HepG2 (cell line): Measurements from ENCODE around the gene METAP1. TPM values are rescaled to one million over a fixed set of nuclear protein-coding genes. Genes with fewer than 3 reads are reported as not detected.

ENCODE experiments used
- ATAC-seq: fragments of 200-7000 bp; cut with Tn5 transposase; 3 replicates; pipeline ENCODE4 v1.9.1; 2020; ENCODE audit warnings: mild to moderate bottlenecking, moderate library complexity
- BruUV-seq: library from RNA; stranded (reverse); fragments of 400-500 nt; replicated peaks from 2 replicates; lab custom pipeline; 2021; lab: Mats Ljungman, UMichigan
- CTCF ChIA-PET: fragments of 300-600 bp; formaldehyde crosslinking; extraction: SDS; loops from one replicate; lab custom pipeline; 2021; ENCODE audit warnings: low total read pairs, inconsistent platforms, low intra/inter-chr PET ratio; lab: Yijun Ruan, JAX
- POLR2A ChIA-PET: fragments of 350-600 bp; sonication (Branson Sonifier 250); formaldehyde crosslinking; loops from one replicate; lab custom pipeline; 2020; ENCODE audit warnings: antibody characterized with exemption, inconsistent platforms; lab: Yijun Ruan, JAX
- DNase-seq: peaks from one replicate; pipeline ENCODE4 v3.0.0-alpha.2; 2015; ENCODE audit warnings: low spot score
- FAIRE-seq: peaks from 3 replicates; lab custom pipeline; 2011; peaks lifted over from hg19 to GRCh38; lab: Jason Lieb, UNC
- H2AFZ ChIP-seq: one replicate; pipeline ENCODE4 v1.6.1; 2011; ENCODE audit warnings: low read length, inconsistent platforms
- H3K27ac ChIP-seq: fragments of 300-600 bp; 3 replicates; pipeline ENCODE4 v1.8.0; 2011; ENCODE audit warnings: mixed run types, mild to moderate bottlenecking, mixed read lengths, low read length, inconsistent platforms; ENCODE audit not compliant: insufficient read depth; ENCODE audit errors: extremely low read length
- H3K27me3 ChIP-seq, 2 experiments: fragments of 200-600 bp in 1 of 2; 2 replicates in 1 of 2; 3 replicates in 1 of 2; pipeline versions ENCODE4 v1.6.0 to v1.8.0; 2011; ENCODE audit warnings: low read length in 2 of 2, mild to moderate bottlenecking in 2 of 2, moderate library complexity in 2 of 2, inconsistent platforms in 1 of 2; ENCODE audit not compliant: insufficient read depth in 2 of 2, control insufficient read depth in 1 of 2
- H3K36me3 ChIP-seq, 2 experiments: fragments of 200-600 bp in 1 of 2; replicated peaks in 1 of 2; 2 replicates in 1 of 2; 3 replicates in 1 of 2; pipeline versions ENCODE4 v1.5.1 to v1.8.0; 2011; ENCODE audit warnings: low read length in 2 of 2, inconsistent platforms in 1 of 2; ENCODE audit not compliant: insufficient read depth in 2 of 2, control insufficient read depth in 1 of 2
- H3K4me1 ChIP-seq: 2 replicates; pipeline ENCODE4 v1.5.1; 2012; ENCODE audit warnings: low read length, inconsistent platforms; ENCODE audit not compliant: insufficient read depth
- H3K4me2 ChIP-seq: 2 replicates; pipeline ENCODE4 v1.6.0; 2011; ENCODE audit warnings: low read depth, low read length, inconsistent platforms
- H3K4me3 ChIP-seq, 3 experiments: fragments of 200-600 bp in 1 of 3; sonication (generic), shearing (Covaris generic) in 1 of 3; replicated peaks in 1 of 3; 2 replicates each; pipeline ENCODE4 v1.5.1; 2011 to 2016; ENCODE audit warnings: low read length in 3 of 3, inconsistent platforms in 2 of 3, low read depth in 2 of 3, mild to moderate bottlenecking in 2 of 3, control low read depth in 1 of 3, mixed read lengths in 1 of 3; ENCODE audit not compliant: insufficient read depth in 1 of 3
- H3K79me2 ChIP-seq: one replicate; pipeline ENCODE4 v1.6.1; 2011; ENCODE audit warnings: low read length, inconsistent platforms; ENCODE audit not compliant: insufficient read depth
- H3K9ac ChIP-seq: 2 replicates; pipeline ENCODE4 v1.6.0; 2011; ENCODE audit warnings: mild to moderate bottlenecking, low read depth, low read length, inconsistent platforms; ENCODE audit not compliant: insufficient read depth
- H3K9me3 ChIP-seq: 2 replicates; pipeline ENCODE4 v1.5.1; 2012; ENCODE audit warnings: mild to moderate bottlenecking, low read length
- H4K20me1 ChIP-seq: 2 replicates; pipeline ENCODE4 v1.6.0; 2011; ENCODE audit warnings: inconsistent platforms, mild to moderate bottlenecking, low read length, moderate library complexity; ENCODE audit not compliant: insufficient read depth
- FIP1L1 ChIP-seq: fragments of 200-400 bp; formaldehyde crosslinking; IDR thresholded peaks from 2 replicates; pipeline ENCODE4 v1.6.1; 2018; ENCODE audit warnings: low read depth, mild to moderate bottlenecking, low read length, moderate library complexity, borderline replicate concordance; ENCODE audit not compliant: insufficient read depth
- GZF1 ChIP-seq: sonication (generic); formaldehyde crosslinking; IDR thresholded peaks from 2 replicates; pipeline ENCODE4 v1.5.1; 2020; ENCODE audit warnings: mild to moderate bottlenecking, missing genetic modification reagents
- MIER2 ChIP-seq: IDR thresholded peaks from 2 replicates; pipeline ENCODE4 v1.6.1; 2016; ENCODE audit warnings: missing biosample characterization, missing genetic modification reagents
- NONO ChIP-seq, 2 experiments: fragments of 450-650 bp in 1 of 2; sonication (generic) in 1 of 2; formaldehyde crosslinking in 1 of 2; IDR thresholded peaks in 1 of 2; conservative IDR thresholded peaks in 1 of 2; 2 replicates each; pipeline versions ENCODE4 v1.6.1 to v1.8.0; 2017 to 2022; ENCODE audit warnings: mild to moderate bottlenecking in 1 of 2, missing genetic modification reagents in 1 of 2, moderate library complexity in 1 of 2
- SUZ12 ChIP-seq: fragments of 150-350 bp; IDR thresholded peaks from 2 replicates; pipeline ENCODE4 v1.6.1; 2014; ENCODE audit warnings: low read depth, low read length
- TERF1 ChIP-seq: sonication (generic); formaldehyde crosslinking; IDR thresholded peaks from 2 replicates; pipeline ENCODE4 v1.8.0; 2022; ENCODE audit warnings: mild to moderate bottlenecking, missing genetic modification reagents, moderate library complexity
- TFDP2 ChIP-seq: sonication (generic); formaldehyde crosslinking; IDR thresholded peaks from 2 replicates; pipeline ENCODE4 v1.4.0; 2020; ENCODE audit warnings: missing genetic modification reagents
- ZNF501 ChIP-seq: sonication (generic); formaldehyde crosslinking; IDR thresholded peaks from 2 replicates; pipeline ENCODE4 v1.5.1; 2020; ENCODE audit warnings: mild to moderate bottlenecking, moderate library complexity, missing genetic modification reagents
- ZNF513 ChIP-seq: sonication (generic); formaldehyde crosslinking; conservative IDR thresholded peaks from 2 replicates; pipeline ENCODE4 v1.5.0; 2020; ENCODE audit warnings: missing genetic modification reagents
- ZNF577 ChIP-seq: sonication (generic); formaldehyde crosslinking; IDR thresholded peaks from 2 replicates; pipeline ENCODE4 v1.4.0; 2020; ENCODE audit warnings: mild to moderate bottlenecking, low read depth, missing genetic modification reagents, borderline replicate concordance
- ZNF672 ChIP-seq: sonication (generic); formaldehyde crosslinking; IDR thresholded peaks from 2 replicates; pipeline ENCODE4 v1.8.1; 2022; ENCODE audit warnings: missing genetic modification reagents
- ZNF790 ChIP-seq: sonication (generic); formaldehyde crosslinking; IDR thresholded peaks from 2 replicates; pipeline ENCODE4 v1.8.0; 2022; ENCODE audit warnings: missing genetic modification reagents, mild to moderate bottlenecking, borderline replicate concordance
- ZNF850 ChIP-seq: sonication (generic); formaldehyde crosslinking; conservative IDR thresholded peaks from 2 replicates; pipeline ENCODE4 v1.9.0; 2021; ENCODE audit warnings: mild to moderate bottlenecking, missing genetic modification reagents
- ZNF879 ChIP-seq: sonication (generic); formaldehyde crosslinking; IDR thresholded peaks from 2 replicates; pipeline ENCODE4 v1.8.1; 2023; ENCODE audit warnings: missing genetic modification reagents
- WGBS: methylation state at CpG from one replicate; pipeline ENCODE4 v1.1.6; 2017; ENCODE audit warnings: low lambda C conversion rate; 5-methylcytosine and 5-hydroxymethylcytosine counted together
- in situ Hi-C: cut with HindIII; loops from 2 replicates; pipeline ENCODE4 v1.10.0; 2017; ENCODE audit warnings: low pct_unique_long_range_greater_than_20kb; ENCODE audit not compliant: extremely low pct_ligation_motif_present
- intact Hi-C: fragments of 100-400 bp; cut with micrococcal nuclease; formaldehyde crosslinking; loops from one replicate; pipeline ENCODE4 v1.10.0; 2022; ENCODE audit not compliant: unreplicated experiment
- polyA plus RNA-seq, 8 experiments: library from polyadenylated mRNA; depleted of rRNA in 3 of 8; stranded (reverse) in 7 of 8; unstranded in 1 of 8; fragments of >200 nt; fragmentation: Illumina TruSeq in 4 of 8; extraction: Trizol in 4 of 8; gene quantifications; 2 replicates each; pipeline versions ENCODE4 v1.2.1 to v1.2.3, GENCODE V29; 2011 to 2016; ENCODE audit warnings: low read depth in 4 of 8, missing spikeins in 1 of 8, mixed read lengths in 1 of 8; ENCODE audit not compliant: insufficient read depth in 1 of 8
- total RNA-seq, 5 experiments: library from RNA; depleted of rRNA; stranded (reverse); fragments of >200 nt; fragmentation: Illumina TruSeq; extraction: Trizol; gene quantifications; 2 replicates each; pipeline ENCODE4 v1.2.3, GENCODE V29; 2016; ENCODE audit warnings: low read depth in 1 of 5
- TF ChIP-seq, protein P1 (sequence below): fragments of 450-650 bp; IDR thresholded peaks from 2 replicates; pipeline ENCODE4 v1.6.1; 2017; ENCODE audit warnings: mild to moderate bottlenecking
- TF ChIP-seq, protein P2 (sequence below): sonication (generic); formaldehyde crosslinking; IDR thresholded peaks from 2 replicates; pipeline ENCODE4 v1.5.0; 2020; ENCODE audit warnings: missing genetic modification reagents
- TF ChIP-seq, protein P3 (sequence below): sonication (generic); formaldehyde crosslinking; IDR thresholded peaks from 2 replicates; pipeline ENCODE4 v1.5.0; 2020; ENCODE audit warnings: mild to moderate bottlenecking, low read depth, missing genetic modification reagents, borderline replicate concordance

The METAP1 gene
- total and polyA plus RNA-seq, 2 of the 13 experiments (the other 11 are each of a cell fraction or from before 2014, with no cell fraction given): 44.9 to 53.5 TPM

- Histone ChIP-seq H3K36me3 (no peaks in the 10 kb centered on the region), H3K4me3 (no peak overlapping the region), H3K9ac (no peak overlapping the region), H4K20me1 (no peaks in the 10 kb centered on the region), H2AFZ (no peak overlapping the region), H3K27ac (no peak overlapping the region), H3K4me1 (no peaks in the 10 kb centered on the region), H3K9me3 (no peaks in the 10 kb centered on the region), H3K79me2 (no peaks in the 10 kb centered on the region), H3K4me2 (0 out of 2 replicates have a peak overlapping the region, but pooled peaks have one; percentile 15), H3K27me3 (no peaks in the 10 kb centered on the region)
- 48% methylated on average over 2 of the region's 2 CpGs for WGBS
- FAIRE-seq (no peak), ATAC-seq (no peak), DNase-seq (no peak)
- intact Hi-C loops (no loop called here), in situ Hi-C loops (no loop called here)
- ChIA-PET POLR2A (no interaction called here), CTCF (no interaction called here)
- BruUV-seq: no TSS peak
- TF ChIP-seq FIP1L1: no peak
- TF ChIP-seq ZNF672: no peak
- TF ChIP-seq, protein P1, sequence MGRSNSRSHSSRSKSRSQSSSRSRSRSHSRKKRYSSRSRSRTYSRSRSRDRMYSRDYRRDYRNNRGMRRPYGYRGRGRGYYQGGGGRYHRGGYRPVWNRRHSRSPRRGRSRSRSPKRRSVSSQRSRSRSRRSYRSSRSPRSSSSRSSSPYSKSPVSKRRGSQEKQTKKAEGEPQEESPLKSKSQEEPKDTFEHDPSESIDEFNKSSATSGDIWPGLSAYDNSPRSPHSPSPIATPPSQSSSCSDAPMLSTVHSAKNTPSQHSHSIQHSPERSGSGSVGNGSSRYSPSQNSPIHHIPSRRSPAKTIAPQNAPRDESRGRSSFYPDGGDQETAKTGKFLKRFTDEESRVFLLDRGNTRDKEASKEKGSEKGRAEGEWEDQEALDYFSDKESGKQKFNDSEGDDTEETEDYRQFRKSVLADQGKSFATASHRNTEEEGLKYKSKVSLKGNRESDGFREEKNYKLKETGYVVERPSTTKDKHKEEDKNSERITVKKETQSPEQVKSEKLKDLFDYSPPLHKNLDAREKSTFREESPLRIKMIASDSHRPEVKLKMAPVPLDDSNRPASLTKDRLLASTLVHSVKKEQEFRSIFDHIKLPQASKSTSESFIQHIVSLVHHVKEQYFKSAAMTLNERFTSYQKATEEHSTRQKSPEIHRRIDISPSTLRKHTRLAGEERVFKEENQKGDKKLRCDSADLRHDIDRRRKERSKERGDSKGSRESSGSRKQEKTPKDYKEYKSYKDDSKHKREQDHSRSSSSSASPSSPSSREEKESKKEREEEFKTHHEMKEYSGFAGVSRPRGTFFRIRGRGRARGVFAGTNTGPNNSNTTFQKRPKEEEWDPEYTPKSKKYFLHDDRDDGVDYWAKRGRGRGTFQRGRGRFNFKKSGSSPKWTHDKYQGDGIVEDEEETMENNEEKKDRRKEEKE: no peak
- no peak for TF ChIP-seq ZNF577
- no peak for TF ChIP-seq ZNF850 (CRISPR knock-in tag)
- no peak for TF ChIP-seq MIER2 (CRISPR knock-in tag)
- TF ChIP-seq TFDP2 (CRISPR knock-in tag): no peak
- TF ChIP-seq, protein P2, sequence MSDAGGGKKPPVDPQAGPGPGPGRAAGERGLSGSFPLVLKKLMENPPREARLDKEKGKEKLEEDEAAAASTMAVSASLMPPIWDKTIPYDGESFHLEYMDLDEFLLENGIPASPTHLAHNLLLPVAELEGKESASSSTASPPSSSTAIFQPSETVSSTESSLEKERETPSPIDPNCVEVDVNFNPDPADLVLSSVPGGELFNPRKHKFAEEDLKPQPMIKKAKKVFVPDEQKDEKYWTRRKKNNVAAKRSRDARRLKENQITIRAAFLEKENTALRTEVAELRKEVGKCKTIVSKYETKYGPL (CRISPR knock-in tag): no peak
- no peak for TF ChIP-seq ZNF513 (CRISPR knock-in tag)
- TF ChIP-seq, protein P3, sequence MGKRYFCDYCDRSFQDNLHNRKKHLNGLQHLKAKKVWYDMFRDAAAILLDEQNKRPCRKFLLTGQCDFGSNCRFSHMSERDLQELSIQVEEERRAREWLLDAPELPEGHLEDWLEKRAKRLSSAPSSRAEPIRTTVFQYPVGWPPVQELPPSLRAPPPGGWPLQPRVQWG: no peak
- no peak for TF ChIP-seq ZNF790 (CRISPR knock-in tag)
- TF ChIP-seq TERF1 (CRISPR knock-in tag): no peak
- no peak for TF ChIP-seq SUZ12
- TF ChIP-seq NONO (IDR thresholded peaks at IDR 0.05): no peak
- no peak for TF ChIP-seq NONO (CRISPR knock-in tag; conservative IDR thresholded peaks at IDR 0.05)
- no peak for TF ChIP-seq GZF1
- TF ChIP-seq ZNF501: no peak
- TF ChIP-seq ZNF879 (CRISPR knock-in tag): no peak
Observed at GRCh38 chr4:98958065-98958464, 37.5 kb upstream of the METAP1 start.
